Loucy (cell line): Measurements from ENCODE around the gene PLAU.

Experiments used
- H2AFZ ChIP-seq: fragments of 200-600 bp; sonication (generic); 2 replicates; pipeline ENCODE4 v1.6.0; 2016; ENCODE audit warnings: antibody characterized with exemption, mild to moderate bottlenecking, low read length, moderate library complexity
- H3F3A ChIP-seq: fragments of 200-600 bp; 2 replicates; pipeline ENCODE4 v1.6.0; 2016; ENCODE audit warnings: antibody characterized with exemption, low read depth, mild to moderate bottlenecking
- H3K27me3 ChIP-seq: fragments of 200-600 bp; sonication (generic); 2 replicates; pipeline ENCODE4 v1.6.1; 2014; ENCODE audit warnings: low read length, mild to moderate bottlenecking; ENCODE audit not compliant: insufficient read depth, poor library complexity, severe bottlenecking
- H3K36me3 ChIP-seq: fragments of 200-600 bp; sonication (generic); 2 replicates; pipeline ENCODE4 v1.6.1; 2016; ENCODE audit warnings: low read length; ENCODE audit not compliant: insufficient read depth
- H3K4me1 ChIP-seq: fragments of 200-600 bp; sonication (generic); 2 replicates; pipeline ENCODE4 v1.5.1; 2014; ENCODE audit warnings: low read length, mild to moderate bottlenecking; ENCODE audit not compliant: insufficient read depth, poor library complexity, severe bottlenecking
- H3K4me2 ChIP-seq: fragments of 200-600 bp; sonication (generic); 2 replicates; pipeline ENCODE4 v1.6.0; 2014; ENCODE audit warnings: antibody characterized with exemption, low read length, low read depth, mild to moderate bottlenecking; ENCODE audit not compliant: poor library complexity, severe bottlenecking
- H3K4me3 ChIP-seq: fragments of 200-600 bp; sonication (generic); 2 replicates; pipeline ENCODE4 v1.5.1; 2014; ENCODE audit warnings: low read length, mild to moderate bottlenecking, mixed read lengths; ENCODE audit not compliant: poor library complexity, severe bottlenecking
- H3K79me2 ChIP-seq: fragments of 200-600 bp; sonication (generic); 2 replicates; pipeline ENCODE4 v1.6.1; 2014; ENCODE audit warnings: low read length; ENCODE audit not compliant: insufficient read depth
- H3K9ac ChIP-seq: fragments of 200-600 bp; sonication (generic); 2 replicates; pipeline ENCODE4 v1.6.0; 2014; ENCODE audit warnings: mild to moderate bottlenecking, low read depth, low read length, moderate library complexity; ENCODE audit not compliant: poor library complexity, severe bottlenecking
- H3K9me2 ChIP-seq: fragments of 200-600 bp; sonication (generic); replicated peaks from 2 replicates; pipeline ENCODE4 v1.6.1; 2016; ENCODE audit warnings: low read depth, low read length, mixed read lengths
- H3K9me3 ChIP-seq: fragments of 200-600 bp; sonication (generic); 2 replicates; pipeline ENCODE4 v1.6.1; 2014; ENCODE audit warnings: mild to moderate bottlenecking, antibody characterized with exemption, low read length, low read depth; ENCODE audit not compliant: insufficient read depth
- H4K20me1 ChIP-seq: fragments of 200-600 bp; sonication (generic); 2 replicates; pipeline ENCODE4 v1.6.0; 2014; ENCODE audit warnings: antibody characterized with exemption, low read length, mild to moderate bottlenecking; ENCODE audit not compliant: insufficient read depth, poor library complexity, severe bottlenecking
- EZH2phosphoT487 ChIP-seq: fragments of 200-600 bp; IDR thresholded peaks from 2 replicates; pipeline ENCODE4 v1.6.1; 2018; ENCODE audit warnings: antibody characterized with exemption, mild to moderate bottlenecking, moderate library complexity, borderline replicate concordance
- TF ChIP-seq, protein P1 (sequence below): fragments of 200-600 bp; sonication (generic); conservative IDR thresholded peaks from 2 replicates; pipeline ENCODE4 v1.5.1; 2014; ENCODE audit warnings: mild to moderate bottlenecking, antibody characterized with exemption, low read length

PLAU gene

DNA sequence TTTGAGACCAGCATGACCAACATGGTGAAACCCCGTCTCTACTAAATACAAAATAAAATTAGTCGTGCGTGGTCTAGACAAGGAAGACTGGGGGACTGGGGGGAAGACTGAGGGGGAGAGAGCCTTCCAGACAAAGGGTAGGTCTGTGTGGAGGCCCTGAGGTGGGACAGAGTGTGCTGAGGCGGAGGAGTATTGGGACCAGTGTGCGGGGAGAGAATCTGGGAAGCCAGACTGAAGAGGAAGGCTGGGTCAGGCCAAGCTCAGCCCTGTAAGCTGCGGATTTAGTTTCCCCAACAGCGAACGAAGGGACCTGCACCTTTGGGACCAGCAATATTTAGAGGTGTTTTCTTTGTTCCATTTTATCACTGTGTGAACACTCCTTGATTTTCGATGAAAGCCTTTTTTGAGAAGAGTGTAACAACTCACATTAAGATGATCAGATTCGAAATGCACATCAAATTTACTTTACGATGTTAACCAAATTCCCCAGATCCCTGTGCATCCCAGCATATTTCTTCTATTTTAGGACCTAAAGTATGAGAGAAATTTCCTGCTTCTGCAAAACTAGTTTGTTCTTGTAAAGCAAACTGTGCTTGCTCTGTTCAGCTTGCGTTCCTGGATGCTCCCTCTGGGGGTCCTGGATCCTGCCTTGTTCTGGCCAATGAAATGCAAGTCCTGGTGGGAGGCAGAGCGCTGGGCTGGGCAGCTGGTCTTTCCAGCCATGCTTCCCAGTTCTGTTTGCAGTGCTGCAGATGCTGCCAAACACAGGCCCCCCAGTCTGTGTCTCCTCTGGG, 39.4 kb downstream of the PLAU start:
- no peaks in the 10 kb centered on the region for H3K4me1 ChIP-seq
- H3K36me3 ChIP-seq, result no peaks in the 10 kb centered on the region
- no peak overlapping the region for H2AFZ ChIP-seq
- H3K4me3 ChIP-seq, result no peak overlapping the region
- H4K20me1 ChIP-seq, result no peaks in the 10 kb centered on the region
- no peaks in the 10 kb centered on the region for H3K27me3 ChIP-seq
- no peaks in the 10 kb centered on the region for H3F3A ChIP-seq
- no peak overlapping the region for H3K9ac ChIP-seq
- H3K4me2 ChIP-seq, result no peak overlapping the region
- no peaks in the 10 kb centered on the region for H3K9me3 ChIP-seq
- no peak for TF ChIP-seq EZH2phosphoT487
- TF ChIP-seq, protein P1, sequence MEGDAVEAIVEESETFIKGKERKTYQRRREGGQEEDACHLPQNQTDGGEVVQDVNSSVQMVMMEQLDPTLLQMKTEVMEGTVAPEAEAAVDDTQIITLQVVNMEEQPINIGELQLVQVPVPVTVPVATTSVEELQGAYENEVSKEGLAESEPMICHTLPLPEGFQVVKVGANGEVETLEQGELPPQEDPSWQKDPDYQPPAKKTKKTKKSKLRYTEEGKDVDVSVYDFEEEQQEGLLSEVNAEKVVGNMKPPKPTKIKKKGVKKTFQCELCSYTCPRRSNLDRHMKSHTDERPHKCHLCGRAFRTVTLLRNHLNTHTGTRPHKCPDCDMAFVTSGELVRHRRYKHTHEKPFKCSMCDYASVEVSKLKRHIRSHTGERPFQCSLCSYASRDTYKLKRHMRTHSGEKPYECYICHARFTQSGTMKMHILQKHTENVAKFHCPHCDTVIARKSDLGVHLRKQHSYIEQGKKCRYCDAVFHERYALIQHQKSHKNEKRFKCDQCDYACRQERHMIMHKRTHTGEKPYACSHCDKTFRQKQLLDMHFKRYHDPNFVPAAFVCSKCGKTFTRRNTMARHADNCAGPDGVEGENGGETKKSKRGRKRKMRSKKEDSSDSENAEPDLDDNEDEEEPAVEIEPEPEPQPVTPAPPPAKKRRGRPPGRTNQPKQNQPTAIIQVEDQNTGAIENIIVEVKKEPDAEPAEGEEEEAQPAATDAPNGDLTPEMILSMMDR, result no peak
- no peaks in the 10 kb centered on the region for H3K79me2 ChIP-seq
- H3K9me2 ChIP-seq, result no peaks in the 10 kb centered on the region

DNA sequence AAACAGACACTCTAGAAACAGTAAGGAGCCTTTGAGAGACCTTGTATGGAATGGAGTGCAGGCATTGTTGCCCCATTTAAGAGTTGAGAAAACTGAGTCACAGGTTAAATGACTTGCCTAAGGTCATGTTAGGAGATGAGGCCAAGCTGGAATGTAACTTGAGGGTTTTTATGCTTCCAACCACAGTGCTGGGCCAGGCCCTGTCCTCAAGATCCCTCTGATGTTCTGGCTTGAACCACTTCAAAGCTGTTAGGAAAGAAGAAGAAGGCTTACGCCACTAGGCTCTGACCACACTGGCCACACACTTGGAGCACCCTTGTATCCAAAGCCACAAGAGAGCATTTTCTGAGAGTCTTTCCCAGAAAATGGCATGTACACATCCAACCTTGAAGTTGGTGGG, 42.7 kb downstream of the PLAU start:
- Histone ChIP-seq H3K27me3 (no peaks in the 10 kb centered on the region), H3K4me2 (no peak overlapping the region), H3K9ac (no peak overlapping the region), H3K4me1 (peaks cover 19% of the 10 kb centered on the region), H2AFZ (no peak overlapping the region), H4K20me1 (no peaks in the 10 kb centered on the region), H3K9me2 (no peaks in the 10 kb centered on the region), H3K9me3 (no peaks in the 10 kb centered on the region), H3K4me3 (no peak overlapping the region), H3K79me2 (no peaks in the 10 kb centered on the region), H3K36me3 (no peaks in the 10 kb centered on the region), H3F3A (peaks cover 6% of the 10 kb centered on the region)
- TF ChIP-seq EZH2phosphoT487, result no peak
- TF ChIP-seq, protein P1, result no peak

DNA sequence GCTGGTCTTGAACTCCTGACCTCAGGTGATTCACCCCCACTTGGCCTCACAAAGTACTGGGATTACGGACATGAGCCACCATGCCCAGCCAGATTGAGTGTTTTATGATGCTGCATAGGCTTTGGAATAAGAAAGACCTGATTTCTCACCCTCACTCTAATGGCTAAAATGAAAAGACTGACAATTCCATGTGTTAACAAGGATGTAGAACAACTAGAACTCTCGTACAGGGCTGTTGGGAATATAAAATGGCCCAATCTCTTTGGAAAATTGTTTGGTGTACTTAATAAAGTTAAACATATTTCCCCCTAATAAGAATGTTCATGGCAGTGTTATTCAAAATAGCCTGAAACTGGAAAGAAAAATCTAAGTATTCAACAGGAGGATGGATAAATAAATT, 43.8 kb downstream of the PLAU start:
- no peaks in the 10 kb centered on the region for H3K9me2 ChIP-seq
- H3K9me3 ChIP-seq, result no peaks in the 10 kb centered on the region
- H3K4me1 ChIP-seq, result peaks cover 19% of the 10 kb centered on the region
- no peaks in the 10 kb centered on the region for H3K27me3 ChIP-seq
- no peak overlapping the region for H3K9ac ChIP-seq
- no peaks in the 10 kb centered on the region for H4K20me1 ChIP-seq
- no peak overlapping the region for H3K4me2 ChIP-seq
- H3K79me2 ChIP-seq, result no peaks in the 10 kb centered on the region
- peaks cover 6% of the 10 kb centered on the region for H3F3A ChIP-seq
- no peak overlapping the region for H2AFZ ChIP-seq
- TF ChIP-seq EZH2phosphoT487, result no peak
- TF ChIP-seq, protein P1, result no peak
- no peaks in the 10 kb centered on the region for H3K36me3 ChIP-seq
- no peak overlapping the region for H3K4me3 ChIP-seq
